Tibial artery (tissue), 4 donors: ENCODE data around the gene TMEM239.

Experiments used
- DNase-seq, 2 donors: peaks; one replicate each; pipeline ENCODE4 v3.0.0-alpha.2; 2019
- H3K27ac ChIP-seq, 2 donors: fragments of 200-600 bp; sonication (generic) in 1 of 2; 1 replicate in 1 of 2; 2 replicates in 1 of 2; pipeline ENCODE4 v1.5.1; 2018 to 2019; ENCODE audit warnings: mild to moderate bottlenecking in 1 of 2
- H3K27me3 ChIP-seq, 2 donors: fragments of 200-600 bp; sonication (generic) in 1 of 2; one replicate each; pipeline versions ENCODE4 v1.5.1 to v1.6.0; 2016 to 2019
- H3K36me3 ChIP-seq, 3 donors: fragments of 200-600 bp; sonication (generic) in 2 of 3; one replicate each; pipeline ENCODE4 v1.5.1; 2016 to 2019; ENCODE audit warnings: mild to moderate bottlenecking in 2 of 3
- H3K4me1 ChIP-seq, 4 donors: fragments of 200-600 bp; sonication (generic) in 2 of 4; 1 replicate in 3 of 4; 2 replicates in 1 of 4; pipeline ENCODE4 v1.5.1; 2016 to 2019
- H3K4me3 ChIP-seq, 2 donors: fragments of 200-600 bp; sonication (generic) in 1 of 2; 1 replicate in 1 of 2; 2 replicates in 1 of 2; pipeline ENCODE4 v1.5.1; 2018 to 2019; ENCODE audit warnings: mild to moderate bottlenecking in 2 of 2
- H3K9me3 ChIP-seq, 3 donors: fragments of 200-600 bp; sonication (generic) in 1 of 3; one replicate each; pipeline ENCODE4 v1.5.1; 2016 to 2019
- CTCF ChIP-seq, 2 experiments: fragments of 200-600 bp in 1 of 2; fragments of 450-650 bp in 1 of 2; IDR thresholded peaks; one replicate each; pipeline ENCODE4 v1.5.1; 2017 to 2019; ENCODE audit warnings: antibody characterized with exemption in 2 of 2, mild to moderate bottlenecking in 1 of 2, moderate library complexity in 1 of 2
- intact Hi-C: fragments of 100-400 bp; cut with DNase I; formaldehyde crosslinking; loops from one replicate; pipeline ENCODE4 v1.15.0; 2023; ENCODE audit warnings: low total_unique reads

Gene TMEM239

GRCh38 chr20:2866236-2866635 lies 50.1 kb downstream of the TMEM239 start:
- intact Hi-C loops, result no loop called here
- Histone ChIP-seq H3K27me3 (peaks cover 0 to 4% of the 10 kb centered on the region in 2 donors), H3K9me3 (no peaks in the 10 kb centered on the region), H3K36me3 (peaks cover 49 to 60% (median 53%) of the 10 kb centered on the region in 3 donors), H3K27ac (no peak overlapping the region), H3K4me3 (no peak overlapping the region), H3K4me1 (peaks cover 0 to 6% (median 5%) of the 10 kb centered on the region in 4 donors)
- no peak for DNase-seq
- TF ChIP-seq CTCF (IDR thresholded peaks at IDR 0.05), result no peak

- intact Hi-C loops, result no loop called here
- Histone ChIP-seq H3K4me3 (no peak overlapping the region), H3K27ac (no peak overlapping the region), H3K4me1 (peaks cover 0 to 15% (median 13%) of the 10 kb centered on the region in 4 donors), H3K27me3 (peaks cover 0 to 8% of the 10 kb centered on the region in 2 donors), H3K36me3 (peaks cover 39 to 49% (median 43%) of the 10 kb centered on the region in 3 donors), H3K9me3 (no peaks in the 10 kb centered on the region)
- no peak for TF ChIP-seq CTCF (IDR thresholded peaks at IDR 0.05)
- no peak for DNase-seq
These were observed 51.1 kb downstream of the TMEM239 start for GRCh38 chr20:2867081-2867864.
